GM23338 (cell line): Measurements from ENCODE around the gene APLN. TPM values are rescaled to one million over a fixed set of nuclear protein-coding genes. Genes with fewer than 3 reads are reported as not detected.

Source experiments
- ATAC-seq: fragments of 200-7000 bp; cut with Tn5 transposase; 3 replicates; pipeline ENCODE4 v1.9.1; 2020
- DNase-seq: peaks from one replicate; pipeline ENCODE4 v3.0.0-alpha.2; 2015; ENCODE audit warnings: low spot score
- H2AFZ ChIP-seq: fragments of 200-600 bp; sonication (generic); 2 replicates; pipeline ENCODE4 v1.8.0; 2016; ENCODE audit warnings: antibody characterized with exemption, mild to moderate bottlenecking, moderate library complexity
- H3F3A ChIP-seq: fragments of 200-600 bp; sonication (generic); replicated peaks from 2 replicates; pipeline ENCODE4 v1.8.0; 2017; ENCODE audit warnings: antibody characterized with exemption, mixed run types, low read depth
- H3K27ac ChIP-seq: fragments of 200-600 bp; sonication (generic); 2 replicates; pipeline ENCODE4 v1.6.1; 2016; ENCODE audit warnings: low read depth
- H3K27me3 ChIP-seq: fragments of 200-600 bp; sonication (generic); 2 replicates; pipeline ENCODE4 v1.8.0; 2016; ENCODE audit warnings: mild to moderate bottlenecking, mixed run types, moderate library complexity; ENCODE audit not compliant: insufficient read depth
- H3K36me3 ChIP-seq: fragments of 200-600 bp; sonication (generic); 2 replicates; pipeline ENCODE4 v1.8.0; 2016; ENCODE audit warnings: mild to moderate bottlenecking; ENCODE audit not compliant: insufficient read depth
- H3K4me1 ChIP-seq: fragments of 200-600 bp; sonication (generic); 2 replicates; pipeline ENCODE4 v1.8.0; 2016; ENCODE audit warnings: mild to moderate bottlenecking, moderate library complexity; ENCODE audit not compliant: insufficient read depth
- H3K4me2 ChIP-seq: fragments of 200-600 bp; sonication (generic); 2 replicates; pipeline ENCODE4 v1.7.1; 2017; ENCODE audit warnings: mixed run types
- H3K4me3 ChIP-seq: fragments of 200-600 bp; sonication (generic); 2 replicates; pipeline ENCODE4 v1.6.1; 2016; ENCODE audit warnings: mixed run types
- H3K79me2 ChIP-seq: fragments of 200-600 bp; sonication (generic); replicated peaks from 2 replicates; pipeline ENCODE4 v1.8.0; 2017; ENCODE audit warnings: mild to moderate bottlenecking; ENCODE audit not compliant: insufficient read depth
- H3K9me2 ChIP-seq: fragments of 200-600 bp; sonication (generic); 2 replicates; pipeline ENCODE4 v1.8.0; 2017; ENCODE audit not compliant: insufficient read depth
- H4K20me1 ChIP-seq: fragments of 200-600 bp; sonication (generic); replicated peaks from 2 replicates; pipeline ENCODE4 v1.8.0; 2017; ENCODE audit warnings: mild to moderate bottlenecking; ENCODE audit not compliant: insufficient read depth
- H3K27ac Mint-ChIP-seq: 2 replicates; pipeline ENCODE4 v1.8.0; 2020; ENCODE audit warnings: inconsistent platforms, mild to moderate bottlenecking, moderate library complexity, mixed read lengths
- H3K27me3 Mint-ChIP-seq: 3 replicates; pipeline ENCODE4 v1.8.0; 2022; ENCODE audit warnings: low read depth, mild to moderate bottlenecking, moderate library complexity, mixed read lengths, inconsistent platforms; ENCODE audit not compliant: insufficient read depth, poor library complexity
- H3K36me3 Mint-ChIP-seq: 3 replicates; pipeline ENCODE4 v1.8.0; 2021; ENCODE audit warnings: low read depth, mild to moderate bottlenecking, inconsistent platforms, moderate library complexity, mixed read lengths
- H3K4me1 Mint-ChIP-seq: 3 replicates; pipeline ENCODE4 v1.8.0; 2020; ENCODE audit warnings: mild to moderate bottlenecking, inconsistent platforms, mixed read lengths
- H3K4me3 Mint-ChIP-seq: 3 replicates; pipeline ENCODE4 v1.8.0; 2021; ENCODE audit warnings: moderate library complexity, mild to moderate bottlenecking, inconsistent platforms, mixed read lengths
- H3K9me3 Mint-ChIP-seq: 3 replicates; pipeline ENCODE4 v1.8.0; 2020; ENCODE audit warnings: moderate library complexity, mild to moderate bottlenecking, inconsistent platforms, mixed read lengths
- CREB1 ChIP-seq: fragments of 250-450 bp; sonication (Bioruptor Pico); IDR thresholded peaks from 2 replicates; pipeline ENCODE4 v1.5.0; 2020; ENCODE audit warnings: low read depth, mild to moderate bottlenecking, moderate library complexity
- ETS1 ChIP-seq: IDR thresholded peaks from 2 replicates; pipeline ENCODE4 v1.6.1; 2016; ENCODE audit warnings: antibody characterized with exemption
- EZH2 ChIP-seq: fragments of 200-600 bp; sonication (generic); IDR thresholded peaks from one replicate; pipeline ENCODE4 v1.8.0; 2017; ENCODE audit warnings: antibody characterized with exemption, mild to moderate bottlenecking, low read depth; ENCODE audit not compliant: unreplicated experiment
- EZH2phosphoT487 ChIP-seq: fragments of 200-600 bp; sonication (generic); IDR thresholded peaks from one replicate; pipeline ENCODE4 v1.8.1; 2018; ENCODE audit warnings: antibody characterized with exemption; ENCODE audit not compliant: unreplicated experiment
- JUNB ChIP-seq: IDR thresholded peaks from one replicate; pipeline ENCODE4 v1.6.1; 2016; ENCODE audit warnings: antibody characterized with exemption; ENCODE audit not compliant: unreplicated experiment
- NANOG ChIP-seq: IDR thresholded peaks from 2 replicates; pipeline ENCODE4 v1.6.1; 2016; ENCODE audit warnings: antibody characterized with exemption, borderline replicate concordance
- POLR2AphosphoS5 ChIP-seq: IDR thresholded peaks from 2 replicates; pipeline ENCODE4 v1.6.1; 2016; ENCODE audit warnings: antibody characterized with exemption, low read depth
- STAT1 ChIP-seq: IDR thresholded peaks from one replicate; pipeline ENCODE4 v1.6.1; 2016; ENCODE audit warnings: antibody characterized with exemption; ENCODE audit not compliant: unreplicated experiment
- ZNF114 ChIP-seq: fragments of 250-450 bp; sonication (Bioruptor Pico); IDR thresholded peaks from 2 replicates; pipeline ENCODE4 v1.5.0; 2020; ENCODE audit warnings: mild to moderate bottlenecking, moderate library complexity
- ZNF331 ChIP-seq: fragments of 250-450 bp; sonication (Bioruptor Pico); IDR thresholded peaks from 2 replicates; pipeline ENCODE4 v1.5.0; 2020; ENCODE audit warnings: low read depth, mild to moderate bottlenecking, moderate library complexity
- ZNF462 ChIP-seq: fragments of 250-450 bp; sonication (Bioruptor Pico); IDR thresholded peaks from 2 replicates; pipeline ENCODE4 v1.5.0; 2020; ENCODE audit warnings: mild to moderate bottlenecking, moderate library complexity
- polyA plus RNA-seq: library from polyadenylated mRNA; unstranded; fragments of >200 nt; fragmentation: Nextera tagmentation; extraction: Ambion mirVana; gene quantifications from 2 replicates; pipeline ENCODE4 v1.2.1, GENCODE V29; 2016
- total RNA-seq: library from RNA; depleted of rRNA; stranded (reverse); fragments of >200 nt; shearing (Covaris generic); gene quantifications from 2 replicates; pipeline ENCODE4 v1.2.3, GENCODE V29; 2014
- TF ChIP-seq, protein P1 (sequence below): IDR thresholded peaks from one replicate; pipeline ENCODE4 v1.6.1; 2018; ENCODE audit warnings: antibody characterized with exemption; ENCODE audit not compliant: unreplicated experiment
- TF ChIP-seq, protein P2 (sequence below), 2 experiments: fragments of 200-600 bp in 1 of 2; sonication (generic) in 1 of 2; conservative IDR thresholded peaks; 2 replicates each; pipeline versions ENCODE4 v1.5.1 to v1.6.1; 2016 to 2017; ENCODE audit warnings: antibody characterized with exemption in 2 of 2, low read depth in 2 of 2, mild to moderate bottlenecking in 2 of 2, moderate library complexity in 1 of 2

The APLN gene
- total and polyA plus RNA-seq, 2 experiments from 2014 or later = 0.49 to 0.60 TPM

DNA sequence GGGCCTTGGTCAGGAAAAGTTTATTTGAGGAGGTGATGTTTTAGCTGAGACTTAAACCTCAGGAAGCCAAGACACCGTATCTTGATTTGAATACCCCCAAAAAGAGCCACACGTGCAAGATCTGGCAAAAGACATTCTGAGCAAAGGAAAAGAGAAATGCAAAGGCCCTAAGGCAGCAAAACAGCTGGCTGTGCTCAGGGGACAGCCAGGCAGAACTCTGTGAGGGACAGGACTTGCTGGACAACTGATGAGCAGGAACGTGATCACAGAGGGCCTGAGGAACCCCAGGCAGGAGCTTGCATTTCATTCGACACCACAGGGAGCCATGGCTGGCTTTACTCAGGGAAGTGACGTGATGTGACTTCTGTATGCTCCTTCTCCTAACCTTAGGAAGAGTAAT is 58.7 kb downstream of the APLN start:
- Histone ChIP-seq H3K27ac (no peak overlapping the region), H3K79me2 (no peaks in the 10 kb centered on the region), H3K4me2 (no peak overlapping the region), H3K27me3 (no peaks in the 10 kb centered on the region), H3K36me3 (no peaks in the 10 kb centered on the region), H3F3A (no peaks in the 10 kb centered on the region), H2AFZ (no peak overlapping the region), H3K4me1 (no peaks in the 10 kb centered on the region), H4K20me1 (no peaks in the 10 kb centered on the region), H3K4me3 (no peak overlapping the region), H3K9me2 (no peaks in the 10 kb centered on the region)
- Mint-ChIP-seq H3K9me3 (no peaks in the 10 kb centered on the region), H3K4me1 (peaks cover 19% of the 10 kb centered on the region), H3K27ac (no peak overlapping the region), H3K27me3 (peaks cover 6% of the 10 kb centered on the region), H3K4me3 (no peak overlapping the region), H3K36me3 (peaks cover 11% of the 10 kb centered on the region; the same call in 1 of the 3 replicates)
- TF ChIP-seq ZNF114 (CRISPR knock-in tag) = no peak
- TF ChIP-seq EZH2phosphoT487 = no peak
- TF ChIP-seq EZH2 = no peak
- TF ChIP-seq CREB1 (CRISPR knock-in tag) = no peak
- no peak for TF ChIP-seq JUNB
- TF ChIP-seq STAT1 = no peak
- TF ChIP-seq, protein P1, sequence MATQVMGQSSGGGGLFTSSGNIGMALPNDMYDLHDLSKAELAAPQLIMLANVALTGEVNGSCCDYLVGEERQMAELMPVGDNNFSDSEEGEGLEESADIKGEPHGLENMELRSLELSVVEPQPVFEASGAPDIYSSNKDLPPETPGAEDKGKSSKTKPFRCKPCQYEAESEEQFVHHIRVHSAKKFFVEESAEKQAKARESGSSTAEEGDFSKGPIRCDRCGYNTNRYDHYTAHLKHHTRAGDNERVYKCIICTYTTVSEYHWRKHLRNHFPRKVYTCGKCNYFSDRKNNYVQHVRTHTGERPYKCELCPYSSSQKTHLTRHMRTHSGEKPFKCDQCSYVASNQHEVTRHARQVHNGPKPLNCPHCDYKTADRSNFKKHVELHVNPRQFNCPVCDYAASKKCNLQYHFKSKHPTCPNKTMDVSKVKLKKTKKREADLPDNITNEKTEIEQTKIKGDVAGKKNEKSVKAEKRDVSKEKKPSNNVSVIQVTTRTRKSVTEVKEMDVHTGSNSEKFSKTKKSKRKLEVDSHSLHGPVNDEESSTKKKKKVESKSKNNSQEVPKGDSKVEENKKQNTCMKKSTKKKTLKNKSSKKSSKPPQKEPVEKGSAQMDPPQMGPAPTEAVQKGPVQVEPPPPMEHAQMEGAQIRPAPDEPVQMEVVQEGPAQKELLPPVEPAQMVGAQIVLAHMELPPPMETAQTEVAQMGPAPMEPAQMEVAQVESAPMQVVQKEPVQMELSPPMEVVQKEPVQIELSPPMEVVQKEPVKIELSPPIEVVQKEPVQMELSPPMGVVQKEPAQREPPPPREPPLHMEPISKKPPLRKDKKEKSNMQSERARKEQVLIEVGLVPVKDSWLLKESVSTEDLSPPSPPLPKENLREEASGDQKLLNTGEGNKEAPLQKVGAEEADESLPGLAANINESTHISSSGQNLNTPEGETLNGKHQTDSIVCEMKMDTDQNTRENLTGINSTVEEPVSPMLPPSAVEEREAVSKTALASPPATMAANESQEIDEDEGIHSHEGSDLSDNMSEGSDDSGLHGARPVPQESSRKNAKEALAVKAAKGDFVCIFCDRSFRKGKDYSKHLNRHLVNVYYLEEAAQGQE = no peak
- TF ChIP-seq ETS1 = no peak
- no peak for TF ChIP-seq POLR2AphosphoS5
- TF ChIP-seq NANOG = no peak
- no peak for TF ChIP-seq ZNF331 (CRISPR knock-in tag)
- TF ChIP-seq, protein P2, sequence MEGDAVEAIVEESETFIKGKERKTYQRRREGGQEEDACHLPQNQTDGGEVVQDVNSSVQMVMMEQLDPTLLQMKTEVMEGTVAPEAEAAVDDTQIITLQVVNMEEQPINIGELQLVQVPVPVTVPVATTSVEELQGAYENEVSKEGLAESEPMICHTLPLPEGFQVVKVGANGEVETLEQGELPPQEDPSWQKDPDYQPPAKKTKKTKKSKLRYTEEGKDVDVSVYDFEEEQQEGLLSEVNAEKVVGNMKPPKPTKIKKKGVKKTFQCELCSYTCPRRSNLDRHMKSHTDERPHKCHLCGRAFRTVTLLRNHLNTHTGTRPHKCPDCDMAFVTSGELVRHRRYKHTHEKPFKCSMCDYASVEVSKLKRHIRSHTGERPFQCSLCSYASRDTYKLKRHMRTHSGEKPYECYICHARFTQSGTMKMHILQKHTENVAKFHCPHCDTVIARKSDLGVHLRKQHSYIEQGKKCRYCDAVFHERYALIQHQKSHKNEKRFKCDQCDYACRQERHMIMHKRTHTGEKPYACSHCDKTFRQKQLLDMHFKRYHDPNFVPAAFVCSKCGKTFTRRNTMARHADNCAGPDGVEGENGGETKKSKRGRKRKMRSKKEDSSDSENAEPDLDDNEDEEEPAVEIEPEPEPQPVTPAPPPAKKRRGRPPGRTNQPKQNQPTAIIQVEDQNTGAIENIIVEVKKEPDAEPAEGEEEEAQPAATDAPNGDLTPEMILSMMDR (conservative IDR thresholded peaks at IDR 0.05; ENCODE audit: low read depth in 2 of 2) = no peak
- no peak for TF ChIP-seq ZNF462
- ATAC-seq (no peak; the same call in 2 of the 3 replicates), DNase-seq (no peak)
